ENCODE measurements around the gene ABHD3.

- no peak for TF ChIP-seq EZH2 (IDR thresholded peaks at IDR 0.05)
- no peak for TF ChIP-seq POLR2AphosphoS5 (IDR thresholded peaks at IDR 0.05; ENCODE audit: borderline replicate concordance, low read depth, low read length)
These were observed 1.2 kb downstream of the ABHD3 start for GRCh38 chr18:21703241-21703820.
